HG03571 (cell line): ENCODE results near the gene NDUFS8.

Source experiments
- ATAC-seq: cut with Tn5 transposase; IDR thresholded peaks from one replicate; pipeline ENCODE4 v1.9.1; 2021; ENCODE audit not compliant: unreplicated experiment

The NDUFS8 gene

GRCh38 chr11:68048681-68049508 is 18.4 kb downstream of the NDUFS8 start:
- no peak for ATAC-seq

- ATAC-seq = no peak
These were observed 19.3 kb downstream of the NDUFS8 start for GRCh38 chr11:68049509-68050370.

GRCh38 chr11:68050371-68050841 is 19.9 kb downstream of the NDUFS8 start:
- ATAC-seq = no peak

GRCh38 chr11:68051191-68052136 is 21.0 kb downstream of the NDUFS8 start:
- ATAC-seq = no peak

GRCh38 chr11:68052137-68052873 is 21.8 kb downstream of the NDUFS8 start:
- no peak for ATAC-seq

- no peak for ATAC-seq
These were observed 22.6 kb downstream of the NDUFS8 start for GRCh38 chr11:68053117-68053516.

- ATAC-seq = no peak
These were observed 23.7 kb downstream of the NDUFS8 start for GRCh38 chr11:68053981-68054812.

- no peak for ATAC-seq
These were observed 26.1 kb downstream of the NDUFS8 start for GRCh38 chr11:68056317-68057285.

GRCh38 chr11:68057807-68058206 is 27.3 kb downstream of the NDUFS8 start:
- no peak for ATAC-seq

- ATAC-seq = no peak
These were observed 31.0 kb downstream of the NDUFS8 start for GRCh38 chr11:68061508-68061907.

- no peak for ATAC-seq
These were observed 34.4 kb downstream of the NDUFS8 start for GRCh38 chr11:68064926-68065325.

- ATAC-seq = no peak
These were observed 35.4 kb downstream of the NDUFS8 start for GRCh38 chr11:68065841-68066240.

GRCh38 chr11:68066742-68067141 is 36.3 kb downstream of the NDUFS8 start:
- no peak for ATAC-seq

- no peak for ATAC-seq
These were observed 37.5 kb downstream of the NDUFS8 start for GRCh38 chr11:68067991-68068390.

GRCh38 chr11:68071281-68072048 is 41.0 kb downstream of the NDUFS8 start:
- no peak for ATAC-seq

- ATAC-seq = no peak
These were observed 44.3 kb downstream of the NDUFS8 start for GRCh38 chr11:68074584-68075352.
